Measurements from ENCODE around the gene RSPH1. TPM values are rescaled to one million over a fixed set of nuclear protein-coding genes. Genes with fewer than 3 reads are reported as not detected.

Gene RSPH1
- total RNA-seq, 1 experiment from 2014 or later: 0.31 TPM

DNA sequence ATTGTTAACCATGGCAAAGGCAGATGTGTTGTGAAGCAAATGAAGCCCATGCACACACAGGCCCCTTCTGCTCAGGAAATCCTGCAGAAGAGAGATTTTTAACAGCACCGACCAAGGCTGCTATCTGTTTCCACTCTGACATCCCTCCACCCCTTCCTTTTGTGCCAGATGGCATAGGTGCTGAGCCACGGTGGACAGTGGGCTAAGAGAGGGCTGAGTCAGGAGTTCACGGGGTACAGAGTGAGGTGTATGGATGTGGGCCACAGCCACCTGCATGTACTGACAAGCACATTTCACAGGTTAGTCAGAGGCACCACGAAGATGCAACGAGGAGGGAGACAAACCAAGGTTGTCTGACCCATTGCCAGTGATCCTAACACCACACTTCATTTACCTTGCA is 9.5 kb downstream of the RSPH1 start:
- TF ChIP-seq, protein P1, sequence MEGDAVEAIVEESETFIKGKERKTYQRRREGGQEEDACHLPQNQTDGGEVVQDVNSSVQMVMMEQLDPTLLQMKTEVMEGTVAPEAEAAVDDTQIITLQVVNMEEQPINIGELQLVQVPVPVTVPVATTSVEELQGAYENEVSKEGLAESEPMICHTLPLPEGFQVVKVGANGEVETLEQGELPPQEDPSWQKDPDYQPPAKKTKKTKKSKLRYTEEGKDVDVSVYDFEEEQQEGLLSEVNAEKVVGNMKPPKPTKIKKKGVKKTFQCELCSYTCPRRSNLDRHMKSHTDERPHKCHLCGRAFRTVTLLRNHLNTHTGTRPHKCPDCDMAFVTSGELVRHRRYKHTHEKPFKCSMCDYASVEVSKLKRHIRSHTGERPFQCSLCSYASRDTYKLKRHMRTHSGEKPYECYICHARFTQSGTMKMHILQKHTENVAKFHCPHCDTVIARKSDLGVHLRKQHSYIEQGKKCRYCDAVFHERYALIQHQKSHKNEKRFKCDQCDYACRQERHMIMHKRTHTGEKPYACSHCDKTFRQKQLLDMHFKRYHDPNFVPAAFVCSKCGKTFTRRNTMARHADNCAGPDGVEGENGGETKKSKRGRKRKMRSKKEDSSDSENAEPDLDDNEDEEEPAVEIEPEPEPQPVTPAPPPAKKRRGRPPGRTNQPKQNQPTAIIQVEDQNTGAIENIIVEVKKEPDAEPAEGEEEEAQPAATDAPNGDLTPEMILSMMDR (conservative IDR thresholded peaks at IDR 0.05): no peak
- H3K27me3 Mint-ChIP-seq (ENCODE audit: low read depth): peaks cover 20% of the 10 kb centered on the region

More for the DNA sequence above, 9.5 kb downstream of the RSPH1 start:
- H3K27me3 ChIP-seq (ENCODE audit: insufficient read depth, low read length): no peaks in the 10 kb centered on the region
- H3K4me2 ChIP-seq (ENCODE audit: insufficient read depth, insufficient read length, low read length): no peak overlapping the region
- no peak overlapping the region for H3T11ph ChIP-seq (ENCODE audit: low read length)
- DNase-seq: no peak
- H3K79me1 ChIP-seq (ENCODE audit: insufficient read depth, low read depth, low read length, poor library complexity, severe bottlenecking): no peaks in the 10 kb centered on the region
- H3K14ac ChIP-seq (ENCODE audit: insufficient read depth, low read length): no peak overlapping the region
- no peaks in the 10 kb centered on the region for H3K23me2 ChIP-seq (ENCODE audit: insufficient read length, low read depth, low read length, poor library complexity, severe bottlenecking)
- H4K5ac ChIP-seq (ENCODE audit: insufficient read length, low read depth, low read length): no peak overlapping the region
- H2BK15ac ChIP-seq (ENCODE audit: low read depth, low read length): no peak overlapping the region
- no peak overlapping the region for H3K27ac ChIP-seq (ENCODE audit: insufficient read length, low read depth, low read length)
- peaks cover 3% of the 10 kb centered on the region in 2 experiments; a peak in 3 of 4 replicates for H3K4me1 Mint-ChIP-seq
- no peaks in the 10 kb centered on the region for H4K20me1 ChIP-seq (ENCODE audit: control insufficient read depth, insufficient read depth, insufficient read length)
- no peak overlapping the region for H2AK5ac ChIP-seq (ENCODE audit: insufficient read length, low read length)
- WGBS (ENCODE audit: extremely low coverage, insufficient read length, low lambda C conversion rate): no CpG with 5 or more reads among the region's 5 CpGs
- H2BK5ac ChIP-seq (ENCODE audit: insufficient read length, low read length): no peak overlapping the region
- no peak overlapping the region for H2BK120ac ChIP-seq (ENCODE audit: low read depth, low read length, poor library complexity, severe bottlenecking)
- no peaks in the 10 kb centered on the region for H3K9me3 ChIP-seq (ENCODE audit: control insufficient read depth, low read depth, low read length)
- H2BK20ac ChIP-seq (ENCODE audit: low read depth, low read length, poor library complexity, severe bottlenecking): no peak overlapping the region
- H3K23ac ChIP-seq (ENCODE audit: insufficient read length, low read depth, low read length): no peak overlapping the region
- H3K4me1 ChIP-seq (ENCODE audit: insufficient read depth, low read length): no peaks in the 10 kb centered on the region
- H3K4ac ChIP-seq (ENCODE audit: low read depth, low read length): no peak overlapping the region
- no peak overlapping the region for H4K91ac ChIP-seq (ENCODE audit: insufficient read length, low read depth, low read length)
- H3K9ac ChIP-seq (ENCODE audit: extremely low read depth, insufficient read length, low read length): no peak overlapping the region
- H2BK12ac ChIP-seq (ENCODE audit: insufficient read length, low read depth, low read length): no peak overlapping the region
- no peak overlapping the region for H3K27ac Mint-ChIP-seq
- no peak overlapping the region for H3K56ac ChIP-seq (ENCODE audit: insufficient read length, low read depth, low read length)
- H3K79me2 ChIP-seq (ENCODE audit: insufficient read depth, low read length): no peaks in the 10 kb centered on the region
- H3K9me3 Mint-ChIP-seq: no peaks in the 10 kb centered on the region
- no peak overlapping the region for H3K4me3 Mint-ChIP-seq
- no peaks in the 10 kb centered on the region for H3K36me3 Mint-ChIP-seq (ENCODE audit: insufficient read depth in 1 of 3, low read depth in 3 of 3)
- no peak overlapping the region for H3K18ac ChIP-seq (ENCODE audit: insufficient read length, low read depth, low read length)
- no peak overlapping the region for H2AFZ ChIP-seq (ENCODE audit: low read length)
- H4K8ac ChIP-seq (replicated peaks; ENCODE audit: insufficient read length, low read depth, low read length): no peak overlapping the region

All from H9 (cell line).